HEK293 (cell line): ENCODE measurements around the gene HEMK1.

ENCODE experiments used
- CTCF ChIA-PET: fragments of 350-600 bp; formaldehyde crosslinking; extraction: SDS; loops from one replicate; lab custom pipeline; 2021; ENCODE audit warnings: antibody characterized with exemption; lab: Yijun Ruan, JAX
- POLR2A ChIA-PET: fragments of 300-600 bp; formaldehyde crosslinking; extraction: SDS; loops from one replicate; lab custom pipeline; 2020; ENCODE audit warnings: antibody characterized with exemption, inconsistent platforms; lab: Yijun Ruan, JAX
- H3K27ac ChIP-seq: fragments of 200-500 bp; sonication (Bioruptor generic); 2 replicates; pipeline ENCODE4 v1.5.1; 2014; ENCODE audit warnings: low read depth, low read length, control low read depth, inconsistent platforms; ENCODE audit errors: extremely low read depth
- H3K36me3 ChIP-seq, 2 experiments: fragments of 200-500 bp in 1 of 2; sonication (Bioruptor generic) in 1 of 2; 1 replicate in 1 of 2; 2 replicates in 1 of 2; pipeline ENCODE4 v1.5.1; 2014 to 2017; ENCODE audit warnings: inconsistent platforms in 2 of 2, low read length in 2 of 2; ENCODE audit not compliant: control insufficient read depth in 2 of 2, insufficient read depth in 1 of 2
- H3K4me1 ChIP-seq: fragments of 200-500 bp; sonication (Bioruptor generic); 2 replicates; pipeline ENCODE4 v1.5.1; 2014; ENCODE audit warnings: mild to moderate bottlenecking, low read length, inconsistent platforms; ENCODE audit not compliant: control insufficient read depth, insufficient read depth
- H3K4me3 ChIP-seq: 2 replicates; pipeline ENCODE4 v1.5.1; 2011; ENCODE audit warnings: low read depth, mild to moderate bottlenecking, control low read depth, low read length, moderate library complexity
- H3K9me3 ChIP-seq: fragments of 200-500 bp; sonication (Bioruptor generic); 2 replicates; pipeline ENCODE4 v1.5.1; 2014; ENCODE audit warnings: low read depth, low read length, inconsistent platforms; ENCODE audit not compliant: control insufficient read depth, insufficient read depth
- BCL11B ChIP-seq: fragments of 450-650 bp; formaldehyde crosslinking; IDR thresholded peaks from 2 replicates; pipeline ENCODE4 v1.5.1; 2016; ENCODE audit warnings: low read depth, missing biosample characterization, missing genetic modification characterization
- FEZF1 ChIP-seq: fragments of 450-650 bp; formaldehyde crosslinking; IDR thresholded peaks from 2 replicates; pipeline ENCODE4 v1.5.1; 2016; ENCODE audit warnings: missing biosample characterization, missing genetic modification characterization
- GLIS1 ChIP-seq: fragments of 450-650 bp; formaldehyde crosslinking; IDR thresholded peaks from 2 replicates; pipeline ENCODE4 v1.5.1; 2016; ENCODE audit warnings: missing biosample characterization, missing genetic modification characterization
- GLIS2 ChIP-seq: fragments of 450-650 bp; formaldehyde crosslinking; IDR thresholded peaks from 2 replicates; pipeline ENCODE4 v1.5.1; 2016; ENCODE audit warnings: missing biosample characterization, missing genetic modification characterization
- KLF10 ChIP-seq: fragments of 450-650 bp; IDR thresholded peaks from 2 replicates; pipeline ENCODE4 v1.5.1; 2018; ENCODE audit warnings: missing biosample characterization, mild to moderate bottlenecking, missing genetic modification characterization
- ZBTB20 ChIP-seq: fragments of 450-650 bp; formaldehyde crosslinking; IDR thresholded peaks from 2 replicates; pipeline ENCODE4 v1.5.1; 2016; ENCODE audit warnings: missing biosample characterization, missing genetic modification characterization
- ZNF335 ChIP-seq: fragments of 450-650 bp; formaldehyde crosslinking; conservative IDR thresholded peaks from 2 replicates; pipeline ENCODE4 v1.5.1; 2016; ENCODE audit warnings: missing biosample characterization, missing genetic modification characterization
- ZNF366 ChIP-seq: fragments of 450-650 bp; formaldehyde crosslinking; conservative IDR thresholded peaks from 2 replicates; pipeline ENCODE4 v1.5.1; 2016; ENCODE audit warnings: missing biosample characterization, missing genetic modification characterization
- ZNF560 ChIP-seq: fragments of 450-650 bp; formaldehyde crosslinking; IDR thresholded peaks from 2 replicates; pipeline ENCODE4 v1.5.1; 2017; ENCODE audit warnings: missing biosample characterization, missing genetic modification characterization, borderline replicate concordance
- ZNF561 ChIP-seq: fragments of 450-650 bp; IDR thresholded peaks from 2 replicates; pipeline ENCODE4 v1.5.1; 2018; ENCODE audit warnings: missing biosample characterization, missing genetic modification characterization, borderline replicate concordance
- ZNF707 ChIP-seq: fragments of 450-650 bp; formaldehyde crosslinking; IDR thresholded peaks from 2 replicates; pipeline ENCODE4 v1.5.1; 2016; ENCODE audit warnings: missing biosample characterization, missing genetic modification characterization
- ZNF843 ChIP-seq: fragments of 450-650 bp; formaldehyde crosslinking; IDR thresholded peaks from 2 replicates; pipeline ENCODE4 v1.5.1; 2016; ENCODE audit warnings: missing biosample characterization, missing genetic modification characterization
- ZSCAN30 ChIP-seq: fragments of 450-650 bp; IDR thresholded peaks from 2 replicates; pipeline ENCODE4 v1.5.1; 2018; ENCODE audit warnings: missing biosample characterization, mild to moderate bottlenecking, missing genetic modification characterization, moderate library complexity
- TF ChIP-seq, protein P1 (sequence below): fragments of 450-650 bp; formaldehyde crosslinking; IDR thresholded peaks from 2 replicates; pipeline ENCODE4 v1.5.1; 2016; ENCODE audit warnings: missing biosample characterization, missing genetic modification characterization
- TF ChIP-seq, protein P2 (sequence below): fragments of 450-650 bp; formaldehyde crosslinking; conservative IDR thresholded peaks from 2 replicates; pipeline ENCODE4 v1.5.1; 2016; ENCODE audit warnings: low read depth, missing biosample characterization, missing genetic modification characterization
- TF ChIP-seq, protein P3 (sequence below): fragments of 450-650 bp; formaldehyde crosslinking; IDR thresholded peaks from 2 replicates; pipeline ENCODE4 v1.5.1; 2016; ENCODE audit warnings: missing biosample characterization, missing genetic modification characterization

Gene HEMK1

DNA sequence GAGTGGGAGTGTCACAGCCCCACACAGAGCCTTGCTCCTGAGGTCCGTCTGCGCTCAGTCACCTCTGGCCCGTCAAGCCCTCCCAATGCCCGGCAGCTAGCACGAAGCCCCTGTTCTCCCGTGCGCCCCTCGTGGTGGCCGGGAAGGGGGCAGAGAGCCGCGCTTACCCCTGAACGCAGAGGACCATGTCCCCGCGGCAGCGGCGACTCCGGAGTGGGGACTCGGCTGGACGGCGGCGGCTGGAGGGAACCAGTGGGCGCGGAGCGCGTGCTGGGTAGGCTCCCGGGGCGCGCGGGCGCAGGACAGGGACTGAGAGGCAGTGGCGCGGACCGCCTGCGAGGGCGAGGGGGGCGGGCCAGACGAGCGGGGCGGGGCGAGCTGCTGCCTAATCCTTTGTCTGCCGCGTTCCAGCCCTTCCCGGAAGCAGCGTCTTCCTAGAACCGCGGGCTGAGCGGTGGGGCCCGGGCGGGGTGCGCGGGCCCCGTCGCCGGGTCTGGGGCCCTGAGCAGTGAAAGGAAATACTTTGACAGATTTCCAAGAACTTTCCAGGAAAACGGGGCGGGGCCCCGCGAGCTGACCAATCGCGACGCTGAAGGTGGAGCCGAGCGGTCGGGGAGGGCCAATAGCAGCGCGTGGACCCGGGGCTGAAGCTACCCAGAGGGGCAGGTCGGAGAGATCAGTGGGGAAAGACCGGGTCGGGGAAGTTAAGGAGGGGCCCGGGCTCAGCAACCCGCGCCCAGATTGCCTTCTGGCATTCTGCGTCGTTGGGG lies 42.3 kb downstream of the HEMK1 start, which contains the start of gene CISH (continued):
- TF ChIP-seq KLF10, result no peak
- TF ChIP-seq ZNF560, result no peak
- TF ChIP-seq FEZF1, result no peak
- TF ChIP-seq, protein P1, sequence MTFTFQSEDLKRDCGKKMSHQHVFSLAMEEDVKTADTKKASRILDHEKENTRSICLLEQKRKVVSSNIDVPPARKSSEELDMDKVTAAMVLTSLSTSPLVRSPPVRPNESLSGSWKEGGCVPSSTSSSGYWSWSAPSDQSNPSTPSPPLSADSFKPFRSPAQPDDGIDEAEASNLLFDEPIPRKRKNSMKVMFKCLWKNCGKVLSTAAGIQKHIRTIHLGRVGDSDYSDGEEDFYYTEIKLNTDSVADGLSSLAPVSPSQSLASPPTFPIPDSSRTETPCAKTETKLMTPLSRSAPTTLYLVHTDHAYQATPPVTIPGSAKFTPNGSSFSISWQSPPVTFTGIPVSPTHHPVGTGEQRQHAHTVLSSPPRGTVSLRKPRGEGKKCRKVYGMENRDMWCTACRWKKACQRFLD (tag by site-specific recombination), result no peak
- peak; percentile 15; the same call in 1 of the 2 replicates for TF ChIP-seq ZNF843 (tag by site-specific recombination)
- TF ChIP-seq BCL11B (tag by site-specific recombination), result no peak
- TF ChIP-seq ZBTB20 (tag by site-specific recombination), result peak; percentile 99
- TF ChIP-seq ZSCAN30, result no peak
- TF ChIP-seq ZNF561 (tag by site-specific recombination), result 0 out of 2 replicates have a peak, but pooled peaks have one; percentile 36
- no peak for TF ChIP-seq ZNF707 (tag by site-specific recombination)
- TF ChIP-seq, protein P2, sequence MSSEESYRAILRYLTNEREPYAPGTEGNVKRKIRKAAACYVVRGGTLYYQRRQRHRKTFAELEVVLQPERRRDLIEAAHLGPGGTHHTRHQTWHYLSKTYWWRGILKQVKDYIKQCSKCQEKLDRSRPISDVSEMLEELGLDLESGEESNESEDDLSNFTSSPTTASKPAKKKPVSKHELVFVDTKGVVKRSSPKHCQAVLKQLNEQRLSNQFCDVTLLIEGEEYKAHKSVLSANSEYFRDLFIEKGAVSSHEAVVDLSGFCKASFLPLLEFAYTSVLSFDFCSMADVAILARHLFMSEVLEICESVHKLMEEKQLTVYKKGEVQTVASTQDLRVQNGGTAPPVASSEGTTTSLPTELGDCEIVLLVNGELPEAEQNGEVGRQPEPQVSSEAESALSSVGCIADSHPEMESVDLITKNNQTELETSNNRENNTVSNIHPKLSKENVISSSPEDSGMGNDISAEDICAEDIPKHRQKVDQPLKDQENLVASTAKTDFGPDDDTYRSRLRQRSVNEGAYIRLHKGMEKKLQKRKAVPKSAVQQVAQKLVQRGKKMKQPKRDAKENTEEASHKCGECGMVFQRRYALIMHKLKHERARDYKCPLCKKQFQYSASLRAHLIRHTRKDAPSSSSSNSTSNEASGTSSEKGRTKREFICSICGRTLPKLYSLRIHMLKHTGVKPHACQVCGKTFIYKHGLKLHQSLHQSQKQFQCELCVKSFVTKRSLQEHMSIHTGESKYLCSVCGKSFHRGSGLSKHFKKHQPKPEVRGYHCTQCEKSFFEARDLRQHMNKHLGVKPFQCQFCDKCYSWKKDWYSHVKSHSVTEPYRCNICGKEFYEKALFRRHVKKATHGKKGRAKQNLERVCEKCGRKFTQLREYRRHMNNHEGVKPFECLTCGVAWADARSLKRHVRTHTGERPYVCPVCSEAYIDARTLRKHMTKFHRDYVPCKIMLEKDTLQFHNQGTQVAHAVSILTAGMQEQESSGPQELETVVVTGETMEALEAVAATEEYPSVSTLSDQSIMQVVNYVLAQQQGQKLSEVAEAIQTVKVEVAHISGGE (tag by site-specific recombination), result peak; percentile 31; the same call in 1 of the 2 replicates
- no peak for TF ChIP-seq ZNF366 (tag by site-specific recombination)

DNA sequence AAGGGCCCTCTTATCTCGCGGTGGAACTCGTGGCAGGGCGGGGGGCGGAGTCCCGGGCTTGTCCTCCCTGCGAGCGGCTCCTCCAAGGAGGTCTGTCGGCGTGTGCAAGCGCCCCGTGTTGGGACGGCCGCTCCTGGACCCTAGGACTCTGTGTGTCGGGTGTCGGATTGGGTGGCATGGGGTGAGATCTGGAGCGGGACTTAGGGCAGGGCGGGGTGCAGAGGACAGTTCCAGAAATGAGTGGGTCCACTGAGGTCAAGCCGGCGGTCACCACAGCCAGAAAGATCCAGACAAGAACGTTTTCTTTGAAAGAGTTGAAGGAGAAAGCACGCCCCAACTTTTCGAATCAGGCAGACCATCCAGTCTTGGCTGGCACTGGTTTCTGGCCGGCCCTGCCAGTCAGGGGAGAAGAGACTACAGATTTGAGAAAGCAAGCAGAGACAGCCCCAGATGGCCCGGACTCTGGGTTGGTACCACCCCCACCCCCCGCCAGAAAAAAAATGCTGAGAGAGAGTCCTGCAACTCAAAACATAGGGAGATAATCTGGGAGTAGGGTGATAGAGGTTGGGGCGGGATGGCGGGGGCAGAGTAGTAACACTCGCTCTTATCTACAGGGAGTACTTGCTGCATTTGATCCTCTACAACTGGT lies 43.0 kb downstream of the HEMK1 start:
- Histone ChIP-seq H3K4me3 (peak overlapping the region; percentile 46), H3K36me3 (no peaks in the 10 kb centered on the region), H3K9me3 (no peaks in the 10 kb centered on the region), H3K27ac (no peak overlapping the region; the same call in 1 of the 2 replicates)
- POLR2A ChIA-PET, result interaction anchor here (0.5 to 1.7 kb wide), 8 partner anchors 11 to 926 kb away, joined by 3 to 25 read pairs (median 4); partner anchors contain the start of genes HEMK1 and RAD54L2
- CTCF ChIA-PET, result interaction anchor here (0.6 to 6.2 kb wide), 15 partner anchors 10 to 887 kb away, joined by 3 to 139 read pairs (median 4); partner anchors contain the start of genes DCAF1 and HEMK1
- peak; percentile 14 for TF ChIP-seq ZNF335 (tag by site-specific recombination)
- TF ChIP-seq, protein P3, sequence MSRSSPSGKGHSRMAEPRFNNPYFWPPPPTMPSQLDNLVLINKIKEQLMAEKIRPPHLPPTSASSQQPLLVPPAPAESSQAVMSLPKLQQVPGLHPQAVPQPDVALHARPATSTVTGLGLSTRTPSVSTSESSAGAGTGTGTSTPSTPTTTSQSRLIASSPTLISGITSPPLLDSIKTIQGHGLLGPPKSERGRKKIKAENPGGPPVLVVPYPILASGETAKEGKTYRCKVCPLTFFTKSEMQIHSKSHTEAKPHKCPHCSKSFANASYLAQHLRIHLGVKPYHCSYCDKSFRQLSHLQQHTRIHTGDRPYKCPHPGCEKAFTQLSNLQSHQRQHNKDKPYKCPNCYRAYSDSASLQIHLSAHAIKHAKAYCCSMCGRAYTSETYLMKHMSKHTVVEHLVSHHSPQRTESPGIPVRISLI, result no peak
- TF ChIP-seq GLIS1 (tag by site-specific recombination), result peak; percentile 77
- TF ChIP-seq ZBTB20 (tag by site-specific recombination), result peak; percentile 89
- TF ChIP-seq GLIS2 (tag by site-specific recombination), result 0 out of 2 replicates have a peak, but pooled peaks have one; percentile 33
- TF ChIP-seq, all 188 proteins: peak for 4
- H3K4me1 ChIP-seq, result 0 out of 2 replicates have a peak, but pooled peaks cover 2% of the 10 kb centered on the region
